NCI-H1417 (cell line): Measurements from ENCODE around the gene FIBIN.
A peak's percentile ranks its signal among the peaks of the same experiment; 100 is the strongest.

ENCODE experiments used
- DNase-seq, 3 experiments: peaks; one replicate each; lab custom pipeline; 2025; lab: John Stamatoyannopoulos, UW

Gene FIBIN

GRCh38 chr11:26993965-26994457, at the start of gene FIBIN:
FIBIN (plus strand) TSS chr11:26994112; CDS start chr11:26994527, 415 bp downstream.
- no peak for DNase-seq

- DNase-seq = no peak
These were observed 48.8 kb upstream of the FIBIN start for GRCh38 chr11:26944866-26945664.

- DNase-seq = no peak
These were observed 47.6 kb upstream of the FIBIN start for GRCh38 chr11:26946257-26946716.

- no peak for DNase-seq
These were observed 46.5 kb upstream of the FIBIN start for GRCh38 chr11:26947379-26947844.

- no peak for DNase-seq
These were observed 45.8 kb upstream of the FIBIN start for GRCh38 chr11:26947904-26948639.

- no peak for DNase-seq
These were observed 45.0 kb upstream of the FIBIN start for GRCh38 chr11:26948881-26949280.

- DNase-seq = no peak
These were observed 44.1 kb upstream of the FIBIN start for GRCh38 chr11:26949846-26950245.

GRCh38 chr11:26950260-26950719, 43.6 kb upstream of the FIBIN start:
- DNase-seq = no peak

- DNase-seq = no peak
These were observed 42.0 kb upstream of the FIBIN start for GRCh38 chr11:26951809-26952515.

GRCh38 chr11:26953770-26954392, 40.0 kb upstream of the FIBIN start:
- no peak for DNase-seq

GRCh38 chr11:26958005-26958701, 35.8 kb upstream of the FIBIN start:
- DNase-seq = peak in 1 of 3 experiments; percentile 22

GRCh38 chr11:26958702-26959049, 35.2 kb upstream of the FIBIN start:
- no peak for DNase-seq

- no peak for DNase-seq
These were observed 33.6 kb upstream of the FIBIN start for GRCh38 chr11:26960281-26960680.

GRCh38 chr11:26963764-26964163, 30.1 kb upstream of the FIBIN start:
- DNase-seq = no peak

GRCh38 chr11:26964339-26964738, 29.6 kb upstream of the FIBIN start:
- DNase-seq = peak in 1 of 3 experiments; percentile 41

- peak; percentile 9 to 50 (median 24) for DNase-seq
These were observed 28.9 kb upstream of the FIBIN start for GRCh38 chr11:26964847-26965485.

GRCh38 chr11:26971961-26972360, 22.0 kb upstream of the FIBIN start:
- no peak for DNase-seq

- DNase-seq = no peak
These were observed 19.7 kb upstream of the FIBIN start for GRCh38 chr11:26974069-26974783.

GRCh38 chr11:26974996-26975395, 18.9 kb upstream of the FIBIN start:
- no peak for DNase-seq

- DNase-seq = no peak
These were observed 17.5 kb upstream of the FIBIN start for GRCh38 chr11:26976389-26976788.
